GM12891 (cell line): ENCODE data around the gene MAP4K4.
"Not testable (repeated sequence)": the region's sequence is repeated elsewhere in the genome, so short reads cannot be mapped to it uniquely, and the experiment has no call there.

ENCODE experiments used
- DNase-seq: peaks from one replicate; pipeline ENCODE4 v3.0.0; 2011; ENCODE audit warnings: low spot score; ENCODE audit not compliant: insufficient read length
- FAIRE-seq: peaks from 2 replicates; lab custom pipeline; 2011; peaks lifted over from hg19 to GRCh38; lab: Jason Lieb, UNC
- PAX5 ChIP-seq: IDR thresholded peaks from 2 replicates; pipeline ENCODE4 v1.6.1; 2011; ENCODE audit warnings: low read length, moderate library complexity, mild to moderate bottlenecking; ENCODE audit not compliant: insufficient read depth, severe bottlenecking
- POLR2A ChIP-seq: IDR thresholded peaks from 2 replicates; pipeline ENCODE4 v1.6.1; 2011; ENCODE audit warnings: low read depth, low read length, control low read depth
- POLR2AphosphoS5 ChIP-seq: IDR thresholded peaks from 2 replicates; pipeline ENCODE4 v1.6.1; 2011; ENCODE audit warnings: low read depth, low read length, control low read depth
- POU2F2 ChIP-seq: IDR thresholded peaks from 2 replicates; pipeline ENCODE4 v1.6.1; 2011; ENCODE audit warnings: low read depth, mild to moderate bottlenecking, control low read depth, low read length, moderate library complexity
- SPI1 ChIP-seq: IDR thresholded peaks from 2 replicates; pipeline ENCODE4 v1.6.1; 2011; ENCODE audit warnings: low read depth, low read length, control low read depth
- TAF1 ChIP-seq: IDR thresholded peaks from 2 replicates; pipeline ENCODE4 v1.6.1; 2011; ENCODE audit warnings: low read depth, low read length, control low read depth

The MAP4K4 gene

GRCh38 chr2:101740555-101740964 is 43.1 kb downstream of the MAP4K4 start:
- TF ChIP-seq TAF1 (no peak), SPI1 (no peak), POU2F2 (no peak), POLR2A (no peak), POLR2AphosphoS5 (no peak), PAX5 (no peak)
- DNase-seq (no peak), FAIRE-seq (no peak)

DNA sequence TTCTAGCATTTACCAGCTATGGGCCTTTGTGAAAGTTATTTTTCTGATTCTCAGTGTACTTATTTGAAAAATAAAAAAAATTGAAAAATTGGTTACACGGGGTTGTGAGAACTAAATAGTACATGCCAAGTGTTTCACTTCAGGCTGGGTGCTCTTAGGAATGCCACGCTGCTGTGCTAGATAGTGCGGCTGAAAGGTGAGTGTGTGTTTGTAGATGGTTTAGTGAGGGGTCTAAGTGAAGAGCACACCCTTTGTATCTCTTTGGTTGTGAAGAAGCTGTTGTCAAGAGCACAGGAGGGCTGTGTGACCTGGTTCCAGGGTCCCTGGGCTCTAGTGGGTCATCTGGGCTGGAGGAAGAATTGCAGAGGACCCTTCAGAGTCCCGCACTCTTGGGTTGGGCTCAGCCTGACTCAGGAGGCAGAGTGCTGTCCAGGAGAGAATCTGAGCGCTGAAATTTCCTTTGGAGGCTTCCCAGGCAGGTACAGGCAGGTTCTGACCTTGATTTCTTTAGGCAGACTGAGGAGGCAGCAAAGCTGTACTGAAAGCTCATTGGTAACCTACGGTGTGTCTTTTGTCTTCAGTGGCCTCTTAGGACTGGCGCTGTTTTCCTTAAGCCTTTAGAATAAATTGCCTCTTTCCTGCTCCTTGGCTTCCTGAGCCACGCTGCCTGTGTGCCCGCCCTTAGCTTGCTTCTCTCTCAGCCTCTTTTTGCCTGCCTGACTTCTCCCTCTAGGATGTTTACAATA is 44.4 kb downstream of the MAP4K4 start:
- DNase-seq (no peak), FAIRE-seq (no peak)

GRCh38 chr2:101742547-101742946 is 45.0 kb downstream of the MAP4K4 start:
- no peak for DNase-seq
- TF ChIP-seq POLR2A: no peak
- no peak for FAIRE-seq

More for the DNA sequence above, 44.4 kb downstream of the MAP4K4 start:
- TF ChIP-seq POLR2AphosphoS5 (no peak), SPI1 (no peak), TAF1 (no peak), PAX5 (no peak), POU2F2 (no peak), POLR2A (no peak)

- TF ChIP-seq PAX5: no peak
- no peak for TF ChIP-seq POU2F2
- TF ChIP-seq POLR2AphosphoS5: no peak
- no peak for TF ChIP-seq TAF1
- no peak for TF ChIP-seq POLR2A
- no peak for TF ChIP-seq SPI1
- DNase-seq: no peak
- FAIRE-seq: no peak
Observed at GRCh38 chr2:101743288-101743687, 45.8 kb downstream of the MAP4K4 start.

GRCh38 chr2:101744832-101745231 is 47.3 kb downstream of the MAP4K4 start:
- DNase-seq (no peak), FAIRE-seq (no peak)
- TF ChIP-seq POLR2A (no peak), PAX5 (no peak), POLR2AphosphoS5 (no peak), POU2F2 (no peak), SPI1 (no peak), TAF1 (no peak)

DNA sequence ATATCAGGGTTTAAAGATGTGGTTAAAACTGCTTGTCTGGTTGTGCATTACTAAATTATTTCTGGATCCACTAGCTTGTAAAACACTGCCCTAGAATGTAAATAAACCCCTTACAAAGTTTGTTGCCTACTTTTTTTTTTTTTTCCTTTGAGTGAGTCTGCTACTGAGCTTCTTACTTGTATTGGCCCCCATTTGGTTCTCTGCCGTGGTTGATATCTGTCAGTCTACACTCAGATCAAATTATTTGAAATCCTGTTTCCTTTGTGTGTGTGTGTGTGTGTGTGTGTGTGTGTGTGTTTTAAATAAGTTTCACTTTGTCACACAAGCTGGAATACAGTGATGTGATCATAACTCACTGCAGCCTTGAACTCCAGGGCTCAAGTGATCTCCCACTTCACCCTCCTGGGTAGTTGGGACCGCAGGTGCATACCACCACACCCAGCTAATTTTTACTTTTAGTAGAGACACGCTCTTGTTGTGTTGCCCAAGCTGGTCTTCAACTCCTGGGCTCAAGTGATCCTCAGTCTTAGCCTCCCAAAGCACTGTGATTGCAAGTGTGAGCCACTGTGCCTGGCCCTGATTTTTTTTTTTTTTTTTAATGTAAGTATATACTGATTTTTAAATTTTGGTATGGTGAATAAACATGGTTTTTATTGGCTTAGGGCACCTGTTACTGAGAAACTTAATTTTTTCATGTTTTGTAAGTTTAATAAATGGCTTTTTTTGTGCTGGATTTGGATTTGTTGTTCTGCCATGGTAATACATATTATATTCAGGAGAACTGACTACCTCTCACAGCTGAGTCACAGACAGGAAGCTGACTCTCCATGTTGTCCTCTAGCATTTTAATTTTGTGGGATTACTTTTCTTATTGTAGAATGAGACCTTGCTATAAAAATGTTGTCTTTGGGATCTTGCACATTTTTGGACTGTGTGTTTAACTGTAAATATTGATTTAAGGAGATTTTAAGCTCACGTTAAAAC is 48.5 kb downstream of the MAP4K4 start:
- no peak for DNase-seq
- no peak for FAIRE-seq
- TF ChIP-seq TAF1: no peak

DNA sequence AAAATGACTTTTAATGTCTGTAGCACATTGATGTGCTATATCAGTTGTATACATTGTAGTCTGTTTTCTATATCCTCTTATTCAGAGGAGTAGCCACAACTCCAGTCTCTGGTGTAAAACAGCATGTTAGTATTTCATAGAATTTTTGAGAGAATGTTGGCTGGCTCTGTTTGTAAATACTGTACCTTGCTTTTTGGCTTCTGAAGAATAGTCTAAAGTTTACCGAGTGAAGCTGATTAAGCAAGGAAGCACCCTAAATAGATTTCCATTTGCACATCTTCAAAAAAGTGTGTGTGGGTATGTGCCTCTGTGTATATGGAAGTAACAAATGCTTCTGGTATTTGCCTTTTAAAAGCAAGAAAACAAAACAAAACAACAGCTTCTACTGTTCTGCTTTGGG is 50.5 kb downstream of the MAP4K4 start:
- DNase-seq: no peak
- no peak for FAIRE-seq
- TF ChIP-seq POLR2AphosphoS5 (no peak), SPI1 (no peak), TAF1 (no peak), POU2F2 (no peak), PAX5 (no peak), POLR2A (no peak)

DNA sequence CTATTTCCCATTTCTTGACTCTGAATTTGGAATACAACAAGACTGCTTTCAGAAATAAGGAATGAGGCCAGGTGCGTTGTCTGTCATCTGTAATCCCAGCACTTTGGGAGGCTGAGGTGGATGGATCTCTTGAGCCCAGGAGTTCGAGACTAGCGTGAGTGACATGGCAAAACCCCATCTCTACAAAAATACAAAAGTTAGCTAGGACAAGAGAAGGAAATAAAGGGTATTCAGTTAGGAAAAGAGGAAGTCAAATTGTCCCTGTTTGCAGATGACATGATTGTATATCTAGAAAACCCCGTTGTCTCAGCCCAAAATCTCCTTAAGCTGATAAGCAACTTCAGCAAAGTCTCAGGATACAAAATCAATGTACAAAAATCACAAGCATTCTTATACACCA is 51.0 kb downstream of the MAP4K4 start:
- not testable (repeated sequence) for DNase-seq, FAIRE-seq

DNA sequence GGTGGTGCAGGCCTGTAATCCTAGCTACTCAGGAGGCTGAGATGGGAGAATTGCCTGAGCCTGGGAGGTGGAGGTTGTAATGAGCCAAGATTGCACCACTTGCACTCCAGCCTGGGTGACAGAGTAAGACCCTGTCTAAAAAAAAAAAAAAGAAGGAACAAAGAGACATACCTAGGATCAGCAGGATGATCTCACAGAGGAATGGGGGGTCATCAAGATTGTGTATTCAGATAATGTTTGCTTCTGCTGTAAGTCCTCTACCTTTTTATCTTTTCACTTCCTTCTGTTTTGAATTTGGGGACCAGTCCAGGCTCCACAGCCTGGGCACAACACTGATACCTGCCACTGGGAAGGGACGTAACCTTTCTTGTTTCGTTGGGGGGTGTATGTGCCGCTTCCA is 53.2 kb downstream of the MAP4K4 start:
- DNase-seq: no peak
- TF ChIP-seq POU2F2 (no peak), PAX5 (no peak), SPI1 (no peak), POLR2AphosphoS5 (no peak), POLR2A (no peak), TAF1 (no peak)
- no peak for FAIRE-seq

GRCh38 chr2:101751276-101751815 is 53.8 kb downstream of the MAP4K4 start:
- no peak for DNase-seq
- TF ChIP-seq TAF1 (no peak), POLR2A (no peak), POU2F2 (no peak), SPI1 (no peak), POLR2AphosphoS5 (no peak), PAX5 (no peak)
- FAIRE-seq: no peak
